ENCODE measurements around the gene COBLL1. TPM values are rescaled to one million over a fixed set of nuclear protein-coding genes. Genes with fewer than 3 reads are reported as not detected.

The COBLL1 gene
- total and polyA plus RNA-seq, 8 donors: 18.0 to 74.5 (median 61.7) TPM

- TF ChIP-seq, protein P1, sequence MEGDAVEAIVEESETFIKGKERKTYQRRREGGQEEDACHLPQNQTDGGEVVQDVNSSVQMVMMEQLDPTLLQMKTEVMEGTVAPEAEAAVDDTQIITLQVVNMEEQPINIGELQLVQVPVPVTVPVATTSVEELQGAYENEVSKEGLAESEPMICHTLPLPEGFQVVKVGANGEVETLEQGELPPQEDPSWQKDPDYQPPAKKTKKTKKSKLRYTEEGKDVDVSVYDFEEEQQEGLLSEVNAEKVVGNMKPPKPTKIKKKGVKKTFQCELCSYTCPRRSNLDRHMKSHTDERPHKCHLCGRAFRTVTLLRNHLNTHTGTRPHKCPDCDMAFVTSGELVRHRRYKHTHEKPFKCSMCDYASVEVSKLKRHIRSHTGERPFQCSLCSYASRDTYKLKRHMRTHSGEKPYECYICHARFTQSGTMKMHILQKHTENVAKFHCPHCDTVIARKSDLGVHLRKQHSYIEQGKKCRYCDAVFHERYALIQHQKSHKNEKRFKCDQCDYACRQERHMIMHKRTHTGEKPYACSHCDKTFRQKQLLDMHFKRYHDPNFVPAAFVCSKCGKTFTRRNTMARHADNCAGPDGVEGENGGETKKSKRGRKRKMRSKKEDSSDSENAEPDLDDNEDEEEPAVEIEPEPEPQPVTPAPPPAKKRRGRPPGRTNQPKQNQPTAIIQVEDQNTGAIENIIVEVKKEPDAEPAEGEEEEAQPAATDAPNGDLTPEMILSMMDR (IDR thresholded peaks at IDR 0.05): no peak
- 75 to 76% methylated on average over 3 of the region's 3 CpGs for WGBS, 2 donors
- Histone ChIP-seq H3K9me3 (no peaks in the 10 kb centered on the region), H3K27me3 (no peaks in the 10 kb centered on the region), H3K36me3 (no peaks in the 10 kb centered on the region), H3K4me3 (no peak overlapping the region), H3K4me1 (peaks cover 0 to 29% (median 6%) of the 10 kb centered on the region in 3 donors), H3K27ac (no peak overlapping the region)
- ATAC-seq (no peak), FAIRE-seq (no peak), DNase-seq (no peak)
- intact Hi-C loops (cut with DNase I): no loop called here
These were observed 68.0 kb downstream of the COBLL1 start for GRCh38 chr2:164773635-164774034.

DNA sequence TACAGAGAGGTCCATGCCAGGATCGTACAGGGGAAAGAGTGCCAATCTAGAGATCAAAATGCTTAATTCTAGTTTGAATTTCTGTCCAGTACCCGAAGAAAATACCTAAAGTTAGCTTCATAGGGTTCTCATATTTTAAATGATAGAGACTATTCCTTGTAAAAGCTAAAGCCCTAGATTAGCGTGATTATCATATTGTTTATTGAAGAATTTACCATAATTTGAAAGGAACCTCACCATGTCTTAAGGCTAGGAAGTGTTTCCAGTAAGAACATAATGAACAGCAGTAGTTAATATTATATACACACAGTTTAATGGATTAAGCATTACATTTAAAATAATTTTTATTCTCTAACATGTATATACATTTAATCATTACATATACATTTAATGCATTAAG lies 68.5 kb downstream of the COBLL1 start:
- intact Hi-C loops (cut with DNase I): no loop called here

DNA sequence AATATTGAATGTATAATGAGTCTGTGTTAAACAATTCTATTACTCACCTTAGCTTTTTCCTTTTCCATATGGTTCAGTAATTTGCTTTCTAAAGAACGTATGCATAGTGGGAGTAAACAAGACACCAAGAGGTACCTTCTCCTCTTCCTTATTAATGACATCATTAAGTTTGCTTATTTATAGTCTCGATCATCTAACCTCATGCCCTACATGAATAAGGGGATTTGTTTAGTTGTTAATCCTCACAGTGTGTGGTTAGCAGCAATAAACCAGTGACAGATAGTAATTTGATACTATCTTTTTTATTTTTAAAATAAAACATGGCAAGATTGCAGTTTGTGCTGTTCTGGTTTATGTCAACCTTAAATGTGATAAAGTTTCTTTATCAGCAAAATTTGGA lies 69.7 kb downstream of the COBLL1 start:
- Histone ChIP-seq H3K27ac (no peak overlapping the region), H3K36me3 (no peaks in the 10 kb centered on the region), H3K9me3 (no peaks in the 10 kb centered on the region), H3K4me3 (no peak overlapping the region), H3K4me1 (peaks cover 10 to 27% (median 11%) of the 10 kb centered on the region in 3 donors), H3K27me3 (no peaks in the 10 kb centered on the region)
- TF ChIP-seq, protein P1 (IDR thresholded peaks at IDR 0.05): no peak
- FAIRE-seq (no peak), ATAC-seq (no peak), DNase-seq (no peak)
- 51 to 53% methylated on average over 2 of the region's 2 CpGs for whole genome bisulfite sequencing, 2 donors
- intact Hi-C loops (cut with DNase I): no loop called here

More for the DNA sequence above, 68.5 kb downstream of the COBLL1 start:
- DNase-seq (no peak), ATAC-seq (no peak), FAIRE-seq (peak; percentile 51)
- WGBS, 2 donors: 75 to 87% methylated on average over 3 of the region's 3 CpGs
- H3K36me3 ChIP-seq: no peaks in the 10 kb centered on the region
- no peak overlapping the region for H3K27ac ChIP-seq
- peaks cover 4 to 34% (median 11%) of the 10 kb centered on the region in 3 donors for H3K4me1 ChIP-seq
- TF ChIP-seq, protein P1 (IDR thresholded peaks at IDR 0.05): no peak
- H3K27me3 ChIP-seq: no peaks in the 10 kb centered on the region
- no peaks in the 10 kb centered on the region for H3K9me3 ChIP-seq
- H3K4me3 ChIP-seq: no peak overlapping the region

- FAIRE-seq (no peak), ATAC-seq (no peak), DNase-seq (no peak)
- Histone ChIP-seq H3K36me3 (no peaks in the 10 kb centered on the region), H3K4me3 (no peak overlapping the region), H3K9me3 (no peaks in the 10 kb centered on the region), H3K27ac (no peak overlapping the region), H3K4me1 (peaks cover 10 to 30% (median 11%) of the 10 kb centered on the region in 3 donors), H3K27me3 (no peaks in the 10 kb centered on the region)
- WGBS, 2 donors: 90 to 92% methylated on average over 4 of the region's 4 CpGs
- TF ChIP-seq, protein P1 (IDR thresholded peaks at IDR 0.05): no peak
- intact Hi-C loops (cut with DNase I): no loop called here
These were observed 71.2 kb downstream of the COBLL1 start for GRCh38 chr2:164770421-164770916.

DNA sequence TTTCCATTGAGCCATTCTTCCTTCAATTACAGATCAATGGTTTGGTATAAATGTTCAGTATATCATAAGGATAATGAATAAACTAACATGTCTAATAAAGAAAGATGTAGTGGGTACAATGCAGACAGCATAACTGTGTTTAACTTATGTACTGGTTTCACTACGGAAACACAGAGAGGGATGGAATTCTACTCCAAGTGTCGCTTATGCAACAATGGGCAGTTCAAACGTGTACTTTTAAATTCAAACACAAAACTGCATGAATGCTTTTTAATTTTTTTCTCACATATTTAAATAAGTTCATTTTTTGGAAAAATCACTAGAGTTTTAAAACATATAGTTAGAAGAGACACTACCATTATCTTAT lies 74.7 kb downstream of the COBLL1 start:
- WGBS, 2 donors: 76 to 86% methylated on average over 3 of the region's 3 CpGs
- no peaks in the 10 kb centered on the region for H3K36me3 ChIP-seq
- no peak overlapping the region for H3K4me3 ChIP-seq
- no peak overlapping the region for H3K27ac ChIP-seq
- no peak for ATAC-seq
- intact Hi-C loops (cut with DNase I): no loop called here
- no peak for FAIRE-seq
- H3K4me1 ChIP-seq: peaks cover 10 to 16% (median 12%) of the 10 kb centered on the region in 3 donors
- H3K9me3 ChIP-seq: no peaks in the 10 kb centered on the region
- TF ChIP-seq, protein P1 (IDR thresholded peaks at IDR 0.05): no peak
- no peaks in the 10 kb centered on the region for H3K27me3 ChIP-seq
- no peak for DNase-seq

Measured in pancreas (tissue), 10 donors.